Breast epithelium (tissue), 3 donors: ENCODE data around the gene MATN1.

Source experiments
- CTCF ChIP-seq, 3 donors: fragments of 450-650 bp; IDR thresholded peaks; one replicate each; pipeline ENCODE4 v1.5.1; 2016 to 2017; ENCODE audit warnings: antibody characterized with exemption in 3 of 3, mild to moderate bottlenecking in 3 of 3, moderate library complexity in 3 of 3
- POLR2A ChIP-seq: fragments of 450-650 bp; IDR thresholded peaks from one replicate; pipeline ENCODE4 v1.6.1; 2016; ENCODE audit warnings: antibody characterized with exemption, mild to moderate bottlenecking, moderate library complexity
- POLR2AphosphoS5 ChIP-seq, 3 donors: sonication (generic); formaldehyde crosslinking; IDR thresholded peaks; one replicate each; pipeline ENCODE4 v1.6.1; 2017; ENCODE audit warnings: antibody characterized with exemption in 3 of 3

DNA sequence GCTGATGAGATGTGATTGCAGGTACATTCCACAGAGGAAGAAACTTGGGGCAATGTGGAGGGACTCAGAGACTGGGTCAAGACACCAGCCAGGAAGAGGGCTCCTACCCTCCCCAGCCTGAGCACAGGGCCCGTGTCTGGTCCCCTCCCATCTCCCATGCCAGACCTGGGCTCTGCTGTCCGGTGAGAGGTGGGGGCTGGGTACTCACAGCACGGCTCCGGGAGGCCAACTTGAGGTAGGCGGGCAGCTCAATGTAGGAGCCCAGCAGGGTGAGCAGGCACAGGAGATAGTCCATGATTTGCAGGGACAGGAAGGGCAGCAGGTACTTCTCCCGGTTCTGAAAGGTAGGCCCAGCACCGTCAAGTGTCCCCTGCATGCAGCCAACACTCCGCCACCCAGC is 16.2 kb upstream of the MATN1 start:
- TF ChIP-seq CTCF (IDR thresholded peaks at IDR 0.05) = no peak
- no peak for TF ChIP-seq POLR2A
- TF ChIP-seq POLR2AphosphoS5 (IDR thresholded peaks at IDR 0.05) = no peak
